ENCODE measurements around the gene OR10H4. TPM values are rescaled to one million over a fixed set of nuclear protein-coding genes. Genes with fewer than 3 reads are reported as not detected.

The OR10H4 gene, protein sequence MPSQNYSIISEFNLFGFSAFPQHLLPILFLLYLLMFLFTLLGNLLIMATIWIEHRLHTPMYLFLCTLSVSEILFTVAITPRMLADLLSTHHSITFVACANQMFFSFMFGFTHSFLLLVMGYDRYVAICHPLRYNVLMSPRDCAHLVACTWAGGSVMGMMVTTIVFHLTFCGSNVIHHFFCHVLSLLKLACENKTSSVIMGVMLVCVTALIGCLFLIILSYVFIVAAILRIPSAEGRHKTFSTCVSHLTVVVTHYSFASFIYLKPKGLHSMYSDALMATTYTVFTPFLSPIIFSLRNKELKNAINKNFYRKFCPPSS
- total RNA-seq, result not detected in 2 replicates

DNA sequence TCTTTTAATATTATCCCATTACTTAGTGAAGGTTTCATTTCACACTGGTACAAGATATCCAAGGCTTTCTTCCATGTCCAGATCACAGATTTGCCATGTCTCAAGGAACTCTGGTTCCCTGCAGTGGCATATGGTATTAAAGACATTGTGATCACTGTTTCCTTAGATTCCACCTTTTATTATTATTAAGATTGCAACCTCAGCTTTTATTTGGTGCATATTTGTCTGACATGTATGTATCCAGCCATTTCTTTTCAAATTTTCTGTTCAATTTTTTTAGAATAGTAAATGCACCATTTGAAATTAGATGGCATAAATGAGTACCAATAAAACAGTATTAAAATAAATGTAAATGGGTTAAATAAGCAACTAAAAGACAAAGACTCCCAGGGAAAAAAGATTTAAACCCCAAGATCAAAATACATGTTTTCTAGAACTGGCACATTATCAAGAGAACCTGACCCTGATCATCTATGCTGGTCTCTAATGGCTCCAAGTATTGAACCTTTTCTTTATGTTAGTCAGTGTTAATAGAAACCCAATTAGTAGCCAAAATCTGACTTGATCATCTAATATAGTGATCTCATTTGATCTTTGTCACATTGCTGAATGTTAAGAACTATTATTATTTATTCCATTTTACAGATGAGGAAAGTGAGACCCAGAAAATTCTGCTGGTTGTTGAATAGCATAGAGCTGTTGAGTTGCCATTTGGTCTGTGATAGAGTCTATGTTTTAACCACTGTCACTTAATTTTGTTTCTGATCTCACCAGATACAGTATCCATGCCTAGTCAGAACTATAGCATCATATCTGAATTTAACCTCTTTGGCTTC lies at the start of gene OR10H4:
Gene OR10H4, plus strand, starts transcription at position 786 of the 836 bp plus-strand sequence. Its CDS starts 0 bp downstream, at position 786.

GRCh38 chr19:15934332-15935078 lies 14.3 kb upstream of the OR10H4 start, which contains the start of gene CYP4F11:
CYP4F11 (minus strand) TSS chr19:15934529; CDS start chr19:15934408, 121 bp downstream.

Other genes starting within 250 kb of the OR10H4 start
- not detected in 2 replicates for gene OR10H2, start 221.0 kb upstream of the OR10H4 start, total RNA-seq
- not detected in 2 replicates for gene OR10H3, start 211.0 kb upstream of the OR10H4 start, total RNA-seq
- gene OR10H5, start 161.3 kb upstream of the OR10H4 start, total RNA-seq, result not detected in 2 replicates
- not detected in 2 replicates for gene OR10H1, start 133.3 kb upstream of the OR10H4 start, total RNA-seq
- not detected in 2 replicates for gene CYP4F2, start 50.9 kb upstream of the OR10H4 start, total RNA-seq
- gene CYP4F11, start 14.5 kb upstream of the OR10H4 start, total RNA-seq, result not detected in 2 replicates
- 872 and 1,132 TPM in 2 replicates for gene TPM4, start 127.5 kb downstream of the OR10H4 start, total RNA-seq
- 48.0 and 51.2 TPM in 2 replicates for gene RAB8A, start 162.9 kb downstream of the OR10H4 start, total RNA-seq
- not detected in 2 replicates for gene HSH2D, start 194.7 kb downstream of the OR10H4 start, total RNA-seq
- not detected in 2 replicates for gene CIB3, start 224.5 kb downstream of the OR10H4 start, total RNA-seq
- 102 TPM in 2 replicates for gene FAM32A, start 236.4 kb downstream of the OR10H4 start, total RNA-seq
- 103 and 130 TPM in 2 replicates for gene AP1M1, start 248.9 kb downstream of the OR10H4 start, total RNA-seq

All from cardiac atrium fibroblast (primary cell).